CD4-positive, alpha-beta T cell treated with Interleukin-10 for 1 hour (primary cell): ENCODE measurements around the gene SPANXA1.
"Not testable (repeated sequence)": the region's sequence is repeated elsewhere in the genome, so short reads cannot be mapped to it uniquely, and the experiment has no call there.

Experiments used
- DNase-seq: peaks from one replicate; pipeline ENCODE4 v3.0.0-alpha.2; 2020

Gene SPANXA1

GRCh38 chrX:141584638-141585037, at the start of gene SPANXA1:
TSS of gene SPANXA1 (minus strand) at chrX:141584738. CDS start at chrX:141584678, 60 bp downstream.
- DNase-seq = not testable (repeated sequence)

GRCh38 chrX:141632124-141632523, 47.6 kb upstream of the SPANXA1 start:
- no peak for DNase-seq

- DNase-seq = no peak
Measured at GRCh38 chrX:141619336-141619735, 34.8 kb upstream of the SPANXA1 start.

DNA sequence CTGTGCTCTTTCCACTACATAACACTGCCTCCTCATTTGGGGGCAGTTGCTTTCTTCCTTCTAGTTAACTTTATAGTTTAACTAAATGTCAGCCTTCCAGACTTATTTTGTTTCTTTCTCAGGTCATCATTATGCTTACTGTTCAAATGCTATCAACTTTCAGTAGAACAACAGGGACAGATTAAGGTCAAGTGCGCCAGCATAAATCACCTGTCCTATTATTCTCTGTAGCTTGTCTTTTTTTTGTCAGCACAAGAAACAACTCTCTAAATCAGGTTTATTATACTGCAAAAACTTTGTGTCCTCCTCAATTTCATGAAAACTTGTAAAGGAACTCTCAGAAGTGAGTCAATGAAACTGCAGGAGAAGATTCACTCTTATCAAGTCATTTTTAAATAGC, 24.6 kb upstream of the SPANXA1 start:
- no peak for DNase-seq

- DNase-seq = not testable (repeated sequence)
Measured at GRCh38 chrX:141589408-141589807, 4.9 kb upstream of the SPANXA1 start, which contains the start of gene SPANXA2. TSS of gene SPANXA2 (plus strand) at chrX:141589708. CDS start at chrX:141589768, 60 bp downstream.

- not testable (repeated sequence) for DNase-seq
Measured at GRCh38 chrX:141542551-141542950, 42.0 kb downstream of the SPANXA1 start.
